Stimulated activated CD4-positive, alpha-beta T cell treated with anti-CD3 and anti-CD28 coated beads, Interleukin-4, amount 100 ng/mL, for 24 hours (primary cell): ENCODE data around the gene ELMO1.

Experiments used
- DNase-seq: peaks from one replicate; pipeline ENCODE4 v3.0.0-alpha.2; 2020

Gene ELMO1

GRCh38 chr7:37255327-37255944, 193.2 kb downstream of the ELMO1 start:
- no peak for DNase-seq

GRCh38 chr7:37251222-37251621, 197.4 kb downstream of the ELMO1 start:
- no peak for DNase-seq

GRCh38 chr7:37249240-37249639, 199.4 kb downstream of the ELMO1 start:
- DNase-seq: no peak

GRCh38 chr7:37248396-37248861, 200.2 kb downstream of the ELMO1 start:
- no peak for DNase-seq

GRCh38 chr7:37247861-37248260, 200.8 kb downstream of the ELMO1 start:
- DNase-seq: no peak

GRCh38 chr7:37245590-37245989, 203.1 kb downstream of the ELMO1 start:
- DNase-seq: no peak

GRCh38 chr7:37236906-37237305, 211.8 kb downstream of the ELMO1 start:
- DNase-seq: no peak

- DNase-seq: no peak
Measured at GRCh38 chr7:37235813-37236212, 212.9 kb downstream of the ELMO1 start.

- no peak for DNase-seq
Measured at GRCh38 chr7:37234928-37235327, 213.7 kb downstream of the ELMO1 start.

GRCh38 chr7:37234334-37234733, 214.3 kb downstream of the ELMO1 start:
- DNase-seq: no peak

GRCh38 chr7:37231613-37232012, 217.1 kb downstream of the ELMO1 start:
- no peak for DNase-seq

GRCh38 chr7:37230221-37230620, 218.4 kb downstream of the ELMO1 start:
- DNase-seq: peak; percentile 12

GRCh38 chr7:37229381-37229780, 219.3 kb downstream of the ELMO1 start:
- DNase-seq: no peak

GRCh38 chr7:37225285-37225969, 223.2 kb downstream of the ELMO1 start:
- DNase-seq: no peak

- no peak for DNase-seq
Measured at GRCh38 chr7:37224746-37225145, 223.9 kb downstream of the ELMO1 start.

- no peak for DNase-seq
Measured at GRCh38 chr7:37220664-37221063, 228.0 kb downstream of the ELMO1 start.

GRCh38 chr7:37218956-37219355, 229.7 kb downstream of the ELMO1 start:
- DNase-seq: no peak

- no peak for DNase-seq
Measured at GRCh38 chr7:37216923-37217322, 231.7 kb downstream of the ELMO1 start.

GRCh38 chr7:37216156-37216852, 232.4 kb downstream of the ELMO1 start:
- no peak for DNase-seq

GRCh38 chr7:37215290-37215923, 233.3 kb downstream of the ELMO1 start:
- DNase-seq: no peak

- no peak for DNase-seq
Measured at GRCh38 chr7:37212556-37212955, 236.1 kb downstream of the ELMO1 start.

- DNase-seq: no peak
Measured at GRCh38 chr7:37212051-37212450, 236.6 kb downstream of the ELMO1 start.

- no peak for DNase-seq
Measured at GRCh38 chr7:37211097-37211880, 237.4 kb downstream of the ELMO1 start.
